OCI-LY7 (cell line): ENCODE results near the gene ZNRF1. TPM values are rescaled to one million over a fixed set of nuclear protein-coding genes. Genes with fewer than 3 reads are reported as not detected.

Experiments used
- BruUV-seq: library from RNA; stranded (reverse); fragments of 400-500 nt; replicated peaks from 2 replicates; lab custom pipeline; 2021; lab: Mats Ljungman, UMichigan
- CTCF ChIA-PET: fragments of 300-600 bp; sonication (Branson Sonifier 250); formaldehyde crosslinking; loops from one replicate; lab custom pipeline; 2022; ENCODE audit warnings: antibody characterized with exemption; ENCODE audit not compliant: unreplicated experiment; lab: Charles Lee
- POLR2A ChIA-PET: fragments of 300-600 bp; sonication (Branson Sonifier 250); formaldehyde crosslinking; loops from one replicate; lab custom pipeline; 2022; ENCODE audit warnings: antibody characterized with exemption; lab: Charles Lee
- DNase-seq: peaks from one replicate; pipeline ENCODE4 v3.0.0-alpha.2; 2015; ENCODE audit warnings: low spot score
- H2AFZ ChIP-seq: fragments of 200-600 bp; sonication (generic), shearing (Covaris generic); 2 replicates; pipeline ENCODE4 v1.6.1; 2014; ENCODE audit warnings: mild to moderate bottlenecking, antibody characterized with exemption, low read length, moderate library complexity
- H3K27ac ChIP-seq: fragments of 200-600 bp; sonication (generic); 2 replicates; pipeline ENCODE4 v1.5.1; 2014; ENCODE audit warnings: mixed run types, low read depth, mild to moderate bottlenecking, moderate library complexity, low read length, inconsistent platforms; ENCODE audit not compliant: poor library complexity, severe bottlenecking
- H3K36me3 ChIP-seq: fragments of 200-600 bp; sonication (generic); 2 replicates; pipeline ENCODE4 v1.6.1; 2014; ENCODE audit warnings: mild to moderate bottlenecking, antibody characterized with exemption, low read length, moderate library complexity, mixed read lengths; ENCODE audit not compliant: insufficient read depth
- H3K4me1 ChIP-seq: fragments of 200-600 bp; sonication (generic); 2 replicates; pipeline ENCODE4 v1.5.1; 2014; ENCODE audit warnings: mild to moderate bottlenecking, low read length; ENCODE audit not compliant: insufficient read depth, poor library complexity, severe bottlenecking
- H3K4me2 ChIP-seq: fragments of 200-600 bp; sonication (generic); 2 replicates; pipeline ENCODE4 v1.6.1; 2014; ENCODE audit warnings: mild to moderate bottlenecking, low read length
- H3K4me3 ChIP-seq: fragments of 200-600 bp; sonication (generic); 2 replicates; pipeline ENCODE4 v1.5.1; 2014; ENCODE audit warnings: mild to moderate bottlenecking, low read depth, low read length; ENCODE audit not compliant: poor library complexity, severe bottlenecking
- H3K79me2 ChIP-seq: fragments of 200-600 bp; sonication (generic); 2 replicates; pipeline ENCODE4 v1.6.1; 2016; ENCODE audit warnings: low read depth, mild to moderate bottlenecking, low read length, moderate library complexity, mixed read lengths; ENCODE audit not compliant: insufficient read depth
- H3K9me2 ChIP-seq: fragments of 200-600 bp; sonication (generic); 2 replicates; pipeline ENCODE4 v1.6.1; 2016; ENCODE audit warnings: mild to moderate bottlenecking, low read length, mixed read lengths; ENCODE audit not compliant: insufficient read depth
- H3K9me3 ChIP-seq: fragments of 200-600 bp; sonication (generic); 2 replicates; pipeline ENCODE4 v1.6.1; 2014; ENCODE audit warnings: mild to moderate bottlenecking, mixed run types, low read length, mixed read lengths
- H4K20me1 ChIP-seq: fragments of 200-600 bp; sonication (generic); 2 replicates; pipeline ENCODE4 v1.6.1; 2014; ENCODE audit warnings: mild to moderate bottlenecking, antibody characterized with exemption, low read length, moderate library complexity, mixed read lengths; ENCODE audit not compliant: insufficient read depth
- EZH2phosphoT487 ChIP-seq: fragments of 200-600 bp; sonication (generic); IDR thresholded peaks from 2 replicates; pipeline ENCODE4 v1.6.1; 2018; ENCODE audit warnings: low read depth, borderline replicate concordance, mild to moderate bottlenecking, mixed run types, antibody characterized with exemption, low read length, moderate library complexity, mixed read lengths
- intact Hi-C: fragments of 100-400 bp; cut with micrococcal nuclease; formaldehyde crosslinking; loops from one replicate; pipeline ENCODE4 v1.10.0; 2022; ENCODE audit not compliant: unreplicated experiment
- total RNA-seq, 2 experiments: library from RNA; depleted of rRNA in 1 of 2; stranded (reverse); fragments of >200 nt in 1 of 2; shearing (Covaris generic) in 1 of 2; gene quantifications; 2 replicates each; pipeline ENCODE4 v1.2.3, GENCODE V29; 2014 to 2022
- TF ChIP-seq, protein P1 (sequence below): fragments of 200-600 bp; sonication (generic); conservative IDR thresholded peaks from 2 replicates; pipeline ENCODE4 v1.5.1; 2014; ENCODE audit warnings: mild to moderate bottlenecking, antibody characterized with exemption, low read length, moderate library complexity, mixed read lengths

Gene ZNRF1
- total RNA-seq, 2 experiments from 2014 or later: 11.8 to 23.7 TPM

DNA sequence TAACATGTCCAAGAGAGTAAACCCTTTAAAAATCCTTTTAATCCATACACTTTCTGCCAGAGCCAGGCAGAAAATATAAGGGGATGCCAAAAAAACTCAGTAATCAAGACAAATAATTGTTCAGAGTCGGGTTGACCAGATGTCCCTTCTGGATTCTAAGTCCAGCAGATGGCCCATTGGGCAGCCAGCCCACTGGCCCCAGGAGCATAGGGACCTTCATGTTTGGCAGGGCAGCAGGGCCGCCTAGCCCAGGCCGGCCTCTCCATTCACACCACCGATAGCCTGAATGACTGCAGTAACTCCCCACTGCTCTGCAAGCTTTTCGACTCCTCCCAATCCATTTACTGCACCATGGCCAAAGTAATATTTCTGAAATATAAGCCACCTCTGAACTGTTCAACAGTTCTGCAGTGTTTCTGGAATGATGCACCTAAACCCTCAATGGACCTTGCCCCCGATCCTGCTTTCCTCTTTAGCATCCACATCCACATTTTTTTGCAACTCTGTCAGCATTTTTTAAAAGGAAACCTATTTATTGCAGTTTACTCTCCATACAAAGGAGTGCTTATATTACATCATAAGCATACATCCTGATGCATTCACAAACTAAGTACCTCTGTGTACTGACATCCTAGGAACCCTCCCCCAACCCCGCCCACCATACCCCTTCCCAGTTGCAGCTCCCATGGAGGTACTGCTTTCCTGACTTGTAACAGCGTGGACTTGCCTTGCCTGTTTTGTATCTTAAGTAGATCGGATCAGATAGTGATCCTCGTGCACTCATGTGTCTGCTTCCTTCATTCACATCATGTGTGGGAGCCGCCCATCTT lies 71.4 kb downstream of the ZNRF1 start:
- ChIA-PET CTCF (no interaction called here), POLR2A (interaction anchor here (1.1 kb wide), 1 partner anchor 513 kb away, joined by 3 read pairs; no protein-coding TSS in a partner anchor)
- Histone ChIP-seq H3K79me2 (no peaks in the 10 kb centered on the region), H3K9me2 (no peaks in the 10 kb centered on the region), H2AFZ (no peak overlapping the region), H3K4me2 (no peak overlapping the region), H3K4me1 (peaks cover 13% of the 10 kb centered on the region), H3K4me3 (no peak overlapping the region), H4K20me1 (no peaks in the 10 kb centered on the region; the same call in 1 of the 2 replicates), H3K27ac (no peak overlapping the region), H3K36me3 (no peaks in the 10 kb centered on the region), H3K9me3 (no peaks in the 10 kb centered on the region)
- intact Hi-C loops: no loop called here
- no peak for TF ChIP-seq EZH2phosphoT487
- TF ChIP-seq, protein P1, sequence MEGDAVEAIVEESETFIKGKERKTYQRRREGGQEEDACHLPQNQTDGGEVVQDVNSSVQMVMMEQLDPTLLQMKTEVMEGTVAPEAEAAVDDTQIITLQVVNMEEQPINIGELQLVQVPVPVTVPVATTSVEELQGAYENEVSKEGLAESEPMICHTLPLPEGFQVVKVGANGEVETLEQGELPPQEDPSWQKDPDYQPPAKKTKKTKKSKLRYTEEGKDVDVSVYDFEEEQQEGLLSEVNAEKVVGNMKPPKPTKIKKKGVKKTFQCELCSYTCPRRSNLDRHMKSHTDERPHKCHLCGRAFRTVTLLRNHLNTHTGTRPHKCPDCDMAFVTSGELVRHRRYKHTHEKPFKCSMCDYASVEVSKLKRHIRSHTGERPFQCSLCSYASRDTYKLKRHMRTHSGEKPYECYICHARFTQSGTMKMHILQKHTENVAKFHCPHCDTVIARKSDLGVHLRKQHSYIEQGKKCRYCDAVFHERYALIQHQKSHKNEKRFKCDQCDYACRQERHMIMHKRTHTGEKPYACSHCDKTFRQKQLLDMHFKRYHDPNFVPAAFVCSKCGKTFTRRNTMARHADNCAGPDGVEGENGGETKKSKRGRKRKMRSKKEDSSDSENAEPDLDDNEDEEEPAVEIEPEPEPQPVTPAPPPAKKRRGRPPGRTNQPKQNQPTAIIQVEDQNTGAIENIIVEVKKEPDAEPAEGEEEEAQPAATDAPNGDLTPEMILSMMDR: no peak
- no peak for DNase-seq
- no TSS peak for BruUV-seq

GRCh38 chr16:75071621-75072020 lies 72.8 kb downstream of the ZNRF1 start:
- DNase-seq: no peak
- POLR2A ChIA-PET: interaction anchor here (1.1 to 1.2 kb wide), 3 partner anchors 10 to 515 kb away, joined by 3 to 4 read pairs (median 4); no protein-coding TSS in a partner anchor
- Histone ChIP-seq H3K4me1 (peaks cover 27% of the 10 kb centered on the region), H3K9me2 (no peaks in the 10 kb centered on the region), H3K9me3 (no peaks in the 10 kb centered on the region), H3K27ac (no peak overlapping the region), H4K20me1 (no peaks in the 10 kb centered on the region; the same call in 1 of the 2 replicates), H2AFZ (no peak overlapping the region), H3K4me2 (no peak overlapping the region), H3K79me2 (peaks cover 4% of the 10 kb centered on the region; the same call in 1 of the 2 replicates), H3K4me3 (no peak overlapping the region), H3K36me3 (no peaks in the 10 kb centered on the region)
- intact Hi-C loops: no loop called here
- CTCF ChIA-PET: no interaction called here
- no TSS peak for BruUV-seq
- no peak for TF ChIP-seq EZH2phosphoT487
- TF ChIP-seq, protein P1: no peak
